Tibial nerve (tissue), 4 donors: ENCODE measurements around the gene E2F8. TPM values are rescaled to one million over a fixed set of nuclear protein-coding genes. Genes with fewer than 3 reads are reported as not detected.
A peak's percentile ranks its signal among the peaks of the same experiment; 100 is the strongest.
"Not testable (repeated sequence)": the region's sequence is repeated elsewhere in the genome, so short reads cannot be mapped to it uniquely, and the experiment has no call there.

Experiments used
- DNase-seq, 2 donors: peaks; one replicate each; pipeline ENCODE4 v3.0.0-alpha.2; 2019; ENCODE audit warnings: low spot score in 2 of 2
- H3K27ac ChIP-seq, 4 donors: fragments of 200-600 bp; sonication (generic) in 3 of 4; one replicate each; pipeline ENCODE4 v1.5.1; 2017 to 2019; ENCODE audit warnings: mild to moderate bottlenecking in 1 of 4
- H3K27me3 ChIP-seq, 2 donors: fragments of 200-600 bp; sonication (generic) in 1 of 2; one replicate each; pipeline versions ENCODE4 v1.5.1 to v1.6.0; 2017 to 2019
- H3K36me3 ChIP-seq, 3 donors: fragments of 200-600 bp; sonication (generic); one replicate each; pipeline ENCODE4 v1.5.1; 2018 to 2019
- H3K4me1 ChIP-seq, 4 donors: fragments of 200-600 bp; sonication (generic) in 3 of 4; one replicate each; pipeline ENCODE4 v1.5.1; 2017 to 2019
- H3K4me3 ChIP-seq, 4 donors: fragments of 200-600 bp; sonication (generic) in 3 of 4; one replicate each; pipeline ENCODE4 v1.5.1; 2017 to 2019; ENCODE audit warnings: mild to moderate bottlenecking in 1 of 4, moderate library complexity in 1 of 4
- H3K9me3 ChIP-seq, 4 donors: fragments of 200-600 bp; sonication (generic) in 3 of 4; one replicate each; pipeline ENCODE4 v1.5.1; 2017 to 2019
- CTCF ChIP-seq, 5 experiments: fragments of 200-600 bp in 3 of 5; fragments of 450-650 bp in 2 of 5; sonication (generic) in 3 of 5; IDR thresholded peaks; one replicate each; pipeline ENCODE4 v1.5.1; 2016 to 2019; ENCODE audit warnings: antibody characterized with exemption in 5 of 5, mild to moderate bottlenecking in 3 of 5, moderate library complexity in 2 of 5
- EP300 ChIP-seq, 2 donors: sonication (generic); formaldehyde crosslinking; IDR thresholded peaks; one replicate each; pipeline ENCODE4 v1.6.1; 2017; ENCODE audit warnings: antibody characterized with exemption in 2 of 2, mild to moderate bottlenecking in 1 of 2
- POLR2A ChIP-seq, 2 donors: fragments of 450-650 bp; IDR thresholded peaks; one replicate each; pipeline ENCODE4 v1.6.1; 2017; ENCODE audit warnings: antibody characterized with exemption in 2 of 2, mild to moderate bottlenecking in 2 of 2, moderate library complexity in 2 of 2
- WGBS, 2 donors: methylation state at CpG; one replicate each; pipeline ENCODE4 v1.1.5; 2018; 5-methylcytosine and 5-hydroxymethylcytosine counted together
- total RNA-seq, 4 donors: library from RNA; depleted of rRNA; stranded (reverse); fragments of >200 nt; gene quantifications; one replicate each; pipeline ENCODE4 v1.1.0, GENCODE V29; 2016

E2F8 gene
- total RNA-seq, 4 donors from 2014 or later, result not detected

- DNase-seq, result no peak
- Histone ChIP-seq H3K27me3 (no peaks in the 10 kb centered on the region), H3K4me1 (peaks cover 0 to 4% (median 1%) of the 10 kb centered on the region in 4 donors), H3K9me3 (no peaks in the 10 kb centered on the region), H3K4me3 (no peak overlapping the region), H3K27ac (no peak overlapping the region), H3K36me3 (no peaks in the 10 kb centered on the region)
- WGBS, 2 donors, result 60 to 74% methylated on average over 4 of the region's 4 CpGs
- TF ChIP-seq CTCF (IDR thresholded peaks at IDR 0.05), result no peak
- no peak for TF ChIP-seq POLR2A (IDR thresholded peaks at IDR 0.05)
- TF ChIP-seq EP300 (IDR thresholded peaks at IDR 0.05), result no peak
Measured at GRCh38 chr11:19258641-19259230, 18.0 kb upstream of the E2F8 start.

- DNase-seq, H3K27ac ChIP-seq, H3K9me3 ChIP-seq, H3K36me3 ChIP-seq, H3K4me3 ChIP-seq, H3K4me1 ChIP-seq, H3K27me3 ChIP-seq: not testable (repeated sequence)
- 56 to 63% methylated on average over 3 of the region's 3 CpGs for WGBS, 2 donors
Measured at GRCh38 chr11:19254441-19254840, 13.7 kb upstream of the E2F8 start.

GRCh38 chr11:19253817-19254216 lies 13.1 kb upstream of the E2F8 start:
- H3K4me1 ChIP-seq, result no peaks in the 10 kb centered on the region
- H3K27ac ChIP-seq, result no peak overlapping the region
- no peak for DNase-seq
- H3K4me3 ChIP-seq, result no peak overlapping the region
- WGBS, 2 donors, result 74 to 86% methylated on average over 3 of the region's 3 CpGs
- no peaks in the 10 kb centered on the region for H3K27me3 ChIP-seq
- no peaks in the 10 kb centered on the region for H3K36me3 ChIP-seq
- peaks cover 0 to 4% (median 0%) of the 10 kb centered on the region in 4 donors for H3K9me3 ChIP-seq
- TF ChIP-seq EP300 (IDR thresholded peaks at IDR 0.05), result no peak
- TF ChIP-seq POLR2A (IDR thresholded peaks at IDR 0.05), result no peak
- TF ChIP-seq CTCF (IDR thresholded peaks at IDR 0.05), result no peak

- no peaks in the 10 kb centered on the region for H3K4me1 ChIP-seq
- no peaks in the 10 kb centered on the region for H3K27me3 ChIP-seq
- no peaks in the 10 kb centered on the region for H3K36me3 ChIP-seq
- H3K9me3 ChIP-seq, result peaks cover 0 to 4% (median 0%) of the 10 kb centered on the region in 4 donors
- TF ChIP-seq CTCF (IDR thresholded peaks at IDR 0.05) (no peak), POLR2A (IDR thresholded peaks at IDR 0.05) (no peak), EP300 (IDR thresholded peaks at IDR 0.05) (peak in 1 of 2 donors; percentile 14)
- H3K4me3 ChIP-seq, result no peak overlapping the region
- H3K27ac ChIP-seq, result no peak overlapping the region
- WGBS, 2 donors, result 64% methylated on average over 7 of the region's 7 CpGs
- DNase-seq, result no peak
Measured at GRCh38 chr11:19253153-19253745, 12.5 kb upstream of the E2F8 start.

GRCh38 chr11:19252394-19253152 lies 11.8 kb upstream of the E2F8 start:
- no peak overlapping the region for H3K4me3 ChIP-seq
- TF ChIP-seq CTCF (IDR thresholded peaks at IDR 0.05) (no peak), EP300 (IDR thresholded peaks at IDR 0.05) (no peak), POLR2A (IDR thresholded peaks at IDR 0.05) (no peak)
- no peaks in the 10 kb centered on the region for H3K27me3 ChIP-seq
- no peaks in the 10 kb centered on the region for H3K36me3 ChIP-seq
- DNase-seq, result no peak
- no peaks in the 10 kb centered on the region for H3K4me1 ChIP-seq
- WGBS, 2 donors, result 74 to 83% methylated on average over 8 of the region's 8 CpGs
- H3K9me3 ChIP-seq, result peaks cover 0 to 4% (median 0%) of the 10 kb centered on the region in 4 donors
- H3K27ac ChIP-seq, result no peak overlapping the region
